ENCODE results near the gene CTDSPL.

GRCh38 chr3:37864904-37865303 is 3.2 kb downstream of the CTDSPL start:
- TF ChIP-seq CTCF (IDR thresholded peaks at IDR 0.05) (no peak), POLR2AphosphoS5 (IDR thresholded peaks at IDR 0.05; ENCODE audit: low read depth, low read length) (no peak), SIN3A (IDR thresholded peaks at IDR 0.05; ENCODE audit: borderline replicate concordance, insufficient read depth, low read depth, low read length) (no peak)
